PC-3 (cell line): ENCODE data around the gene STRIP2. TPM values are rescaled to one million over a fixed set of nuclear protein-coding genes. Genes with fewer than 3 reads are reported as not detected.

Source experiments
- ATAC-seq: fragments of 200-7000 bp; cut with Tn5 transposase; 2 replicates; pipeline ENCODE4 v1.9.1; 2020; ENCODE audit warnings: mild to moderate bottlenecking, moderate library complexity
- BruUV-seq: library from RNA; stranded (reverse); fragments of 400-500 nt; replicated peaks from 2 replicates; lab custom pipeline; 2021; lab: Mats Ljungman, UMichigan
- CTCF ChIA-PET: fragments of 300-600 bp; sonication (Branson Sonifier 250); formaldehyde crosslinking; loops from one replicate; lab custom pipeline; 2022; ENCODE audit warnings: antibody characterized with exemption; lab: Charles Lee
- POLR2A ChIA-PET: fragments of 300-600 bp; sonication (Branson Sonifier 250); formaldehyde crosslinking; loops from one replicate; lab custom pipeline; 2022; ENCODE audit warnings: antibody characterized with exemption; ENCODE audit not compliant: unreplicated experiment; lab: Charles Lee
- DNase-seq: peaks from one replicate; pipeline ENCODE4 v3.0.0-alpha.2; 2015
- H2AFZ ChIP-seq: fragments of 300-600 bp; sonication (generic); 2 replicates; pipeline ENCODE4 v1.6.0; 2016; ENCODE audit warnings: antibody characterized with exemption, low read length
- H3F3A ChIP-seq: fragments of 300-600 bp; sonication (generic); one replicate; pipeline ENCODE4 v1.6.0; 2017; ENCODE audit warnings: antibody characterized with exemption, low read length, control low read depth, mild to moderate bottlenecking; ENCODE audit not compliant: unreplicated experiment
- H3K27ac ChIP-seq: fragments of 300-600 bp; sonication (generic); 2 replicates; pipeline ENCODE4 v1.5.1; 2016; ENCODE audit warnings: mild to moderate bottlenecking, low read length
- H3K27me3 ChIP-seq: fragments of 300-600 bp; sonication (generic); 2 replicates; pipeline ENCODE4 v1.6.1; 2016; ENCODE audit warnings: low read length, mixed read lengths
- H3K36me3 ChIP-seq: fragments of 300-600 bp; sonication (generic); 2 replicates; pipeline ENCODE4 v1.6.1; 2016; ENCODE audit warnings: low read depth, mixed run types, low read length, mixed read lengths
- H3K4me1 ChIP-seq: fragments of 300-600 bp; sonication (generic); 2 replicates; pipeline ENCODE4 v1.5.1; 2016; ENCODE audit warnings: low read length; ENCODE audit not compliant: insufficient read depth
- H3K4me2 ChIP-seq: fragments of 300-600 bp; sonication (generic); 2 replicates; pipeline ENCODE4 v1.6.0; 2016; ENCODE audit warnings: low read length
- H3K4me3 ChIP-seq: fragments of 300-600 bp; sonication (generic); 2 replicates; pipeline ENCODE4 v1.5.1; 2016; ENCODE audit warnings: mild to moderate bottlenecking, low read length, mixed read lengths
- H3K79me2 ChIP-seq: fragments of 300-600 bp; sonication (generic); 2 replicates; pipeline ENCODE4 v1.6.1; 2017; ENCODE audit warnings: low read length, mixed read lengths
- H3K9ac ChIP-seq: fragments of 300-600 bp; sonication (generic); 2 replicates; pipeline ENCODE4 v1.6.0; 2016; ENCODE audit warnings: mild to moderate bottlenecking, low read length
- H3K9me2 ChIP-seq: fragments of 300-600 bp; sonication (generic); replicated peaks from 2 replicates; pipeline ENCODE4 v1.6.1; 2016; ENCODE audit warnings: mixed run types, low read length, mixed read lengths
- H3K9me3 ChIP-seq: fragments of 300-600 bp; sonication (generic); 2 replicates; pipeline ENCODE4 v1.6.1; 2016; ENCODE audit warnings: low read length, mixed read lengths
- H4K20me1 ChIP-seq: fragments of 300-600 bp; sonication (generic); 2 replicates; pipeline ENCODE4 v1.6.1; 2016; ENCODE audit warnings: low read length, mixed read lengths
- CTCF ChIP-seq: fragments of 300-600 bp; sonication (generic); conservative IDR thresholded peaks from 2 replicates; pipeline ENCODE4 v1.5.1; 2017; ENCODE audit warnings: antibody characterized with exemption, low read depth, mild to moderate bottlenecking, low read length
- EZH2 ChIP-seq: fragments of 300-600 bp; sonication (generic); IDR thresholded peaks from one replicate; pipeline ENCODE4 v1.6.1; 2017; ENCODE audit warnings: antibody characterized with exemption, mild to moderate bottlenecking, low read length; ENCODE audit not compliant: unreplicated experiment
- EZH2phosphoT487 ChIP-seq: fragments of 300-600 bp; sonication (generic); IDR thresholded peaks from 2 replicates; pipeline ENCODE4 v1.6.1; 2018; ENCODE audit warnings: mild to moderate bottlenecking, antibody characterized with exemption, low read length, borderline replicate concordance
- intact Hi-C: fragments of 100-400 bp; cut with micrococcal nuclease; formaldehyde crosslinking; loops from 2 replicates; pipeline ENCODE4 v1.9.0; 2023
- total RNA-seq: library from RNA; depleted of rRNA; stranded (reverse); fragments of >200 nt; gene quantifications from 2 replicates; pipeline ENCODE4 v1.2.3, GENCODE V29; 2014

Gene STRIP2
- total RNA-seq, 1 experiment from 2014 or later: 7.5 TPM

- CTCF ChIA-PET: no interaction called here
These were observed 6.6 kb upstream of the STRIP2 start for GRCh38 chr7:129427526-129428045.

GRCh38 chr7:129431911-129432643 is 2.2 kb upstream of the STRIP2 start:
- H3K36me3 ChIP-seq: no peaks in the 10 kb centered on the region
- no peaks in the 10 kb centered on the region for H4K20me1 ChIP-seq
- peaks cover 23% of the 10 kb centered on the region for H3K79me2 ChIP-seq
- H3K4me3 ChIP-seq: no peak overlapping the region
- no peaks in the 10 kb centered on the region for H3K9me3 ChIP-seq
- no peak overlapping the region for H3K4me2 ChIP-seq
- no peak for TF ChIP-seq EZH2phosphoT487
- no peak for TF ChIP-seq CTCF
- TF ChIP-seq EZH2: no peak
- no peak overlapping the region for H2AFZ ChIP-seq
- BruUV-seq: no TSS peak
- no peaks in the 10 kb centered on the region for H3F3A ChIP-seq
- ATAC-seq (no peak), DNase-seq (no peak)
- H3K27me3 ChIP-seq: no peaks in the 10 kb centered on the region
- ChIA-PET POLR2A (no interaction called here), CTCF (no interaction called here)
- intact Hi-C loops: no loop called here
- H3K27ac ChIP-seq: no peak overlapping the region
- H3K9ac ChIP-seq: no peak overlapping the region
- H3K4me1 ChIP-seq: peaks cover 20% of the 10 kb centered on the region
- no peaks in the 10 kb centered on the region for H3K9me2 ChIP-seq

More at GRCh38 chr7:129427526-129428045, 6.6 kb upstream of the STRIP2 start:
- Histone ChIP-seq H3K9me3 (no peaks in the 10 kb centered on the region), H3K9me2 (no peaks in the 10 kb centered on the region), H2AFZ (no peak overlapping the region), H3K9ac (no peak overlapping the region), H4K20me1 (no peaks in the 10 kb centered on the region), H3K36me3 (no peaks in the 10 kb centered on the region), H3K79me2 (no peaks in the 10 kb centered on the region), H3K4me1 (no peaks in the 10 kb centered on the region), H3K4me2 (no peak overlapping the region), H3K4me3 (no peak overlapping the region), H3K27me3 (no peaks in the 10 kb centered on the region), H3K27ac (no peak overlapping the region), H3F3A (no peaks in the 10 kb centered on the region)
- POLR2A ChIA-PET: no interaction called here
- intact Hi-C loops: no loop called here
- no TSS peak for BruUV-seq
- DNase-seq (no peak), ATAC-seq (no peak)
- TF ChIP-seq EZH2: no peak
- TF ChIP-seq CTCF: no peak
